HG03064 (cell line): ENCODE data around the gene USH2A.

ENCODE experiments used
- ATAC-seq: cut with Tn5 transposase; IDR thresholded peaks from one replicate; pipeline ENCODE4 v1.9.1; 2021; ENCODE audit warnings: low read depth; ENCODE audit not compliant: unreplicated experiment

USH2A gene

GRCh38 chr1:215744419-215744818 is 678.8 kb downstream of the USH2A start:
- ATAC-seq, result no peak

GRCh38 chr1:215739025-215739424 is 684.2 kb downstream of the USH2A start:
- no peak for ATAC-seq

- no peak for ATAC-seq
Measured at GRCh38 chr1:215731699-215732098, 691.5 kb downstream of the USH2A start.

- ATAC-seq, result no peak
Measured at GRCh38 chr1:215730600-215730999, 692.6 kb downstream of the USH2A start.

GRCh38 chr1:215728169-215728568 is 695.1 kb downstream of the USH2A start:
- no peak for ATAC-seq

GRCh38 chr1:215720126-215720525 is 703.1 kb downstream of the USH2A start:
- no peak for ATAC-seq

- ATAC-seq, result no peak
Measured at GRCh38 chr1:215719552-215719951, 703.7 kb downstream of the USH2A start.

- ATAC-seq, result no peak
Measured at GRCh38 chr1:215718575-215719287, 704.5 kb downstream of the USH2A start.

GRCh38 chr1:215717677-215718426 is 705.4 kb downstream of the USH2A start:
- no peak for ATAC-seq

GRCh38 chr1:215710899-215711225 is 712.4 kb downstream of the USH2A start:
- no peak for ATAC-seq

GRCh38 chr1:215710036-215710898 is 713.0 kb downstream of the USH2A start:
- no peak for ATAC-seq

GRCh38 chr1:215704089-215704860 is 719.0 kb downstream of the USH2A start:
- no peak for ATAC-seq

GRCh38 chr1:215682232-215682631 is 741.0 kb downstream of the USH2A start:
- no peak for ATAC-seq

GRCh38 chr1:215681041-215681440 is 742.2 kb downstream of the USH2A start:
- no peak for ATAC-seq

- no peak for ATAC-seq
Measured at GRCh38 chr1:215679231-215679630, 744.0 kb downstream of the USH2A start.

GRCh38 chr1:215677112-215677511 is 746.1 kb downstream of the USH2A start:
- ATAC-seq, result no peak

- ATAC-seq, result no peak
Measured at GRCh38 chr1:215673943-215674342, 749.3 kb downstream of the USH2A start.

- ATAC-seq, result no peak
Measured at GRCh38 chr1:215672482-215672881, 750.8 kb downstream of the USH2A start.

- ATAC-seq, result no peak
Measured at GRCh38 chr1:215669806-215670491, 753.3 kb downstream of the USH2A start.

GRCh38 chr1:215667761-215668160 is 755.5 kb downstream of the USH2A start:
- ATAC-seq, result no peak
